ENCODE measurements around the gene COL6A1. TPM values are rescaled to one million over a fixed set of nuclear protein-coding genes. Genes with fewer than 3 reads are reported as not detected.
"Not testable (repeated sequence)": the region's sequence is repeated elsewhere in the genome, so short reads cannot be mapped to it uniquely, and the experiment has no call there.

The COL6A1 gene
- total RNA-seq, 1 donor from 2014 or later: 41.0 TPM

DNA sequence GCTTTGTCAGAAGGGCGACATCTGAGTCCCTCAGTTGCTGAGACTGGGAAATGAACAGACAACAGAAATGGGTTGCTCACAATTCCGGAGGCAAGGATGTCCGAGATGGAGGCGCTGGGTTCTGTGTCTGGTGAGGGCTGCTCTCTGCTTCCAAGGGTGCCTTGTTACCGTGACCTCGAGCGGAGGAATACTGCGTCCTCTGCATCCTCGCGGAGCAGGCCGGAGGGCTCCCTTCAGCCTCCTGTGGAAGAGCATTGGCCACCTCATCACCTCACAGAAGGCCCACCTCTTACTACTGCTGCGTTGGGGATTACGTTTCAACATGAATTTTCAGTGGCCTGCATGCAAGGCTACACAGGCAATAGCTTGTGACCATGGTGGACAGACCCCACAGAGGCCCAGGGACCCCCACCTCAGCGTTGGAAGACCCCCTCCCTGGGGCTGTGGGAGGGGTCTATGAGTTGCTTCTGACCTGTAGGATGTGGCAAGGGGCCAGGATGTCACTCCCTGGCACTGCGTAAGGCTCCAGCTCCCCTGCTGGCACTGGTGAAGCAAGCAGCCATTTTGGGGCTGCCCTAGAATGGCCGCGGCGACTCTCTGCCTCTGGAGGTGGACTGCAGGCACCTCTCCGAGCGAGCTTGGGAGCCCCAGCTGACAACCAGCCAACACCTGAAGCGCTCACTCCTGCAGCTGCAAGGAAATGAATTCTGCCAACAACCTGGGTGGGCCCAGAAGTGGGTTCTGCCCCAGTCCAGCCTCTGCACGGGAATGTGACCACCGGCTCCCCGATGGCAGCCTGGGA is 36.3 kb upstream of the COL6A1 start:
- no peak for DNase-seq

DNA sequence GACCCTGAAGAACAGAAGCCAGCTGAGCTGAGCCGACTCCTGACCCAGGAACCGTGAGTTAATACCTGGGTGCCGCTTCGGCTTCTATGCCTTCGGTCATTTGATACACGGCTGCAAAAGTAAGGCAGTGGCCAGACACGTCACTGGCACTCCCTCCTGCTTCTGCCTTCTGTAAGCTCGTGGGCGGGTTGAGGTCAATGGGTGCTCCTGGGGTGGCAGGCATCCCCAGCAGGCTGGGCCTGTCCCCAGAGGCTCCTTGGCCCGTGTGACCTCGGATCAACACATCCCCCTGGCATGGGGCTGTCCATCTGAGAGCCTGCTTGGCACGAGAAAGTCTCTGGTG is 35.7 kb upstream of the COL6A1 start:
- no peak for DNase-seq

DNA sequence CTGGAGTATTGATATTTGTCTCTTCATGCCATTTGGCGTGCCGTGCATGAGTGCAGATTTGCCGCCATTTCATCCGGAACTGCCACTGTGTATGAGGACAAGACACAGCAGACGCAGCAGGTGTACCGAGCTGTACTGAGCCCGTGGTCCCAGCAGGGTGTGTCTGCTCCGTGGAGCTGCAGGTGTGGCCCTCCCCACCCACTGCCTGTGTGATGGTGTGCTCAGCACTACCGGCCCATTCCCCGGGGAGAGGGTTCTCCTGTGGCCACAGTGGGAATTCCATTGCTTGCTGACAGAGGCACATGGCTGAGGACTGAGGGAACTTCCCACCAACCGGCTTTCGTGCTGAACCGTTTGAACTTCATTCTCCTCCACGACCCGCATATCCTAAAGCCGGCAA is 34.3 kb upstream of the COL6A1 start:
- no peak for DNase-seq

DNA sequence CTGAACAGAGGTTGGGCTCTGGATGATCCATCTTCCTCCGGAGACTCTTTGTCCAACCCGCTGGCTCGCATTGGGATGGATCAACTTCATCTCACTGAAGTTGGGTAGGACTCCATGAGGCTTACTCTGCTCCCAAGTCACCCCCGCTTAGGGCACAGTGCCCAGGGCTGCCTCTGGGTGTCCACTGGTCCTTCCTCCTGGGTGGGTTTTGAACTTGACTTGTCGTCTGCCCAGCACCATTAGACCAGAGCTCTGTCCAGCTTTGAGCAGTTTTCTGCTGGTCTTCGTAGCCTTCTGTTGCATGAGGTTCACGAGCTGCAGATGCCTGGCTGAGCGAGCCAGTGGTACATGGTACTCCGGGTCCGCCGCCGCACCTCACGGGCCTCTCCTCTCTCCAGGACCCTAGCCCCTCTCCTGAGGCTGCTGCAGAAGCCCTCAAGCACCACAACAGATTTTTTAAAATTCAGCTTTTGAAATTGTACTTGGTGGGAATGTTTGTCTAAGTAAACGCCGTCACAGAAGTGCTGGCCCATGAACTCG is 33.8 kb upstream of the COL6A1 start:
- DNase-seq: no peak

DNA sequence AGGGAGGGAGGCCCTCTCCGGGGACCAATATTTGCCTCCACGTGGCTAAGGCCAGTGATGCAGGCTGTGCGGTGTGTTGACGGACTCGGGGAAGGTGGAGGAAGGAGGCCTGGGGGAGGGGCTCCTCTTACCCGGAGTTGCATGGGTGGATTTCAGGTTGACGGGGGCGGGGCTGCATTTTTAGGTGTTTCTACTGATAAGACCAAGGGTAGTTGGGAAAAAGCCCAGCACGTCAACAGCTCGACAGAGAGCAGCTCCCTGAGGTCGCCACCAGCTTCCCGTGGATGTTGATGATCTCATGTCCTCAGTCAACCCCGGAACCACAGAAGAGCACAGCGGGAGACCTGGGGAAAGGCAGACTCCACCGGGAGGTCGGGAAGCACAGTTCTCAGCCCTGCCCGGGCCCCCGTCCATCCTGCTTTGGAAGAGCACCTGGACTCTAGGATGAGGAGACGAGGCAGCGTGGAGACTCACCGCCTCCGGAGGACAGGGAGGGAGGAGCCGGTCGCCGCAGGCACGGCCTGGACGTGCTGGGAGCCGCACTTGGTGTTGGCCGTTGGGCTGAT is 32.9 kb upstream of the COL6A1 start:
- no peak for DNase-seq

DNA sequence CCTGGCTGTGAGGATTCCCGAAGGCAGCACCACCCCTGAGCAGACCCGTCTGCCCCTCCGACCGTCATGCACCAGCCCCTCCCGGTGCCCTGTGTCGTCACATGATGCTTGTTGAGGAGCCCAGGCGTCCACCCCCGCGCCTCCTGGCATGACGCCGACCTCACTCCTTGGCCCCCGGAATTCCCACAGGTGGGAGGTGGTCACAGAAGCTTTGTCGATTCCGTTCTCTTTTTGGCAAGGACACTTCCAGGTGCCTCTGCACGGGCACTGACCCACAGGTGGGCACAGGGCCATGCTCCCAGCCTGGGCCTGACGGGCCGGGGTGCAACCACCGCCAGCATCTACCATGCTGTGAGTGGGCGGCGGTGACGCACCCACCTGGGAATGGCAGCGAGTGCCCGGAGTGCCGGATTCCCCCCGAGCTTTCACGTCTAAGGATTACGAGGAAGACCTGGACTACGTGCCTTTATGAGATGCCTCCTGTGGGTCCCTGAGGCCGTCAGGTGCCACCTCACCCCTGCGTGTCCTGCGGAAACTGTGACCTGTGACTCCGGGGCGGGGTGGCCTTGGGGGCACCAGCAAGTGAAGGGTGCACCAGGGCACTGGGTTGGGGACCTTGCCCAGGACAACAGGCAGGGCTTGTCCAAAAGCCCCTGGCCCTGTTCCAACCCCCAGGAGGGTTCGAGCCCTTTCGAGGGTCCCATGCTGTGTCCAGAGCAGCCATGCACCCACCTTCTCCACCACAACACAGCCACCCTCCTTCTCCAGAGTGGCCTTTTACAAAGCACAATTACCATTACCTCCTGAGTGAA is 31.4 kb upstream of the COL6A1 start:
- no peak for DNase-seq

DNA sequence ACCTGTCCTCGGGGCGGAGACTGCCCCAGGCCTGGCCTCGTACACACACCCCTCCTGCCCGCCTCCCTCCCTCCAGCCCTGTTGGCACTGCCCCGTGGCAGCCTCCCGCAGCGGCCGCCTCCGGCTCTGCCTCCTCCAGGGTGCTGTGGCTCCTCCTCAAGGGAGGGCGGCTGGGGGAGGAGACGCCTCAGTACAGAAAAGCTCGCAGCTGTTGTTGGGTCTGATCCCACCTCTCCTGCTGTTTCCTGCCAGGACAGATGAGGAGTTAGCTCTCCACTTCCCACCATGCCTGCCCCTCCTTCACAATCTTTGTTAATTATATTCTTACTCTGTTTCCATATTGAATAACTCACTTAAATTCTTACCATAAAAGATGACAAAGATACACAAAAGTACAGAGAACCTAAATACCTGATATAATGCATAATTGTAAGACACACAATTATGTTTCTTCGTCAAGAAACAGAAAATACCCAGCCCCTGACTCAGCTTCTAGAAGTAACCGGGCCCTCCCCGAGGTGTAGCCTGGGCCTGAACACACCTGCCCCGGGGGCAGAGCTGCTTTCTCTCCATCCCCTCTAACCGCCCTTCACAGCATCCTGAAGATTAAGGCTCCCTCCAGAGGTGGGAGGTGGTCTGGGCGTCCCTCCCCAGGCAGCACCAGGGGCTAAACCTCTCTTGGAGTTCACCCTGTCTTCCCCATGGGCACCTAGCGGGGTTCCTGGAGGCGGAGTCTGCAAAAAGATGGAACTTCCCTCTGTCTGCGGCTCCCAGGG is 30.6 kb upstream of the COL6A1 start:
- DNase-seq: no peak

DNA sequence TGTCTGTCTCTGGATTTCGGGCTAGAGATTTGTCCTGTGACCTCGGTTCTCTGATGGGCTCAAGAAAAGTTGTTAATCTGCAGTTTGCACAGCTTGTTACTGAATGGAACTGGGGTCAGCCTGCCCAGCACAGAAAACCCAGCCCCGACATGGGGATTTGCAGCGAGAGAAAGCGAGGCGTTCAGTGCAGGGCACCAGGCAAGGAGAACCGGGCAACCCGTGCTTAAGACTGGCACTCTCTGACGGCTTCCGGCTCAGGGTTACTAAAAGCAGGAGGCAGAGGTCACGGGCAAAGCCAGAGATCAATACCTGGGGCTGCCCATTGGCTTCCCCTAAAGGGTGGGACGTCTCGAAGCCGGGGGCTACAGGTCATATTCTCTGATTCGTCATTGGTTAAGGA is 29.9 kb upstream of the COL6A1 start:
- DNase-seq: no peak

DNA sequence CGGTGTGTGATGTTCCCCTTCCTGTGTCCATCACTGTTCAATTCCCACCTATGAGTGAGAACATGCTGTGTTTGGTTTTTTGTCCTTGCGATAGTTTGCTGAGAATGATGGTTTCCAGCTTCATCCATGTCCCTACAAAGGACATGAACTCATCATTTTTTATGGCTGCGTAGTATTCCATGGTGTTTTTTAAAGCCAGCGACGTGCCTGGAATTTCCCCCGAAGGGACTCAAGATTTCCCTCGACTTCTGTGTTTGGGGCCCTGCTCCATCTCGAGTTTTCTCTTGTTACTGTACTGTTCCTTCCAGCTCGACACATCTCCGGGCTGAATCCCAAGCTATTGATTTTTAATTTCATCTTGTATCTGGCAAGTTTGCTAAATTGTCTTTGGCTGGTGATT is 29.0 kb upstream of the COL6A1 start:
- DNase-seq: not testable (repeated sequence)

DNA sequence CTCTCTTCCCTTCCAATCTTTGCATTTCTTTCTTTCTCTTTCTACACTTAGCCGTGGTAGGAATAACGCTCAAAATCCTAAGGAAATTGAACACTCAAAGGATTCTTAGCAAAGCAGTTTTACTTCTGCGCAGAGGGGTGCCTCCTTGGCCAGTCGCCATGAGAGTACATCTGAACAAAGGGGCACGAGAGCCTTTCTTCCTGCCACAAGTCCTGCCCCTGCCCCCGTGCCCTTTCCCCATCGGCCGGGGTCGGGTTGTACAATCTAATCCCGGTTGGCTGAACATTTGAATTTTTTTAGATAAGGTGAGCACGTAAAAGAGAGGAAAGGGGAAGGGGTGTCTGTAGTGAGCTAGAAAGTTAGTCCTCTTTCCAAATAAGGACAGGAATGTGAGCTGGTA is 28.6 kb upstream of the COL6A1 start:
- DNase-seq: no peak

DNA sequence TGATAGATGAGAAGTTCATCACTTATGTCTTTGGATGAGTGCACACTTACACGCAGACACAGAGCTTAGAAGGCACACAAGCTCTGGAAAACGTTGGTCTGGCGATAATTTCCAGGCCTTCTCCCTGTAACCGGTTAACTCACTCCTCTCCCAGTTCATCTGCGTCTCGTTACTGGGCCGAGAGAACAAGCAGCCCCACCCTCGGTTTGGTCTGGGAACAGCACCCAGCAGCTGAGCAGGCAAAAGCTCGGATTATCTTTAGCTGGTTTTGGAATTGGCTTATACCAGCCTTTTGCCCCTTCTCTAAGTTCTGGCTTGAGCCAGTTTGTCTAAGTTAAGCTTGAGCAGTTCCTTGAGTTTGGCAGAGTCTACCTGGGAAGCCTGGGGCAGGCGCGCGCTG is 27.3 kb upstream of the COL6A1 start:
- DNase-seq: no peak

DNA sequence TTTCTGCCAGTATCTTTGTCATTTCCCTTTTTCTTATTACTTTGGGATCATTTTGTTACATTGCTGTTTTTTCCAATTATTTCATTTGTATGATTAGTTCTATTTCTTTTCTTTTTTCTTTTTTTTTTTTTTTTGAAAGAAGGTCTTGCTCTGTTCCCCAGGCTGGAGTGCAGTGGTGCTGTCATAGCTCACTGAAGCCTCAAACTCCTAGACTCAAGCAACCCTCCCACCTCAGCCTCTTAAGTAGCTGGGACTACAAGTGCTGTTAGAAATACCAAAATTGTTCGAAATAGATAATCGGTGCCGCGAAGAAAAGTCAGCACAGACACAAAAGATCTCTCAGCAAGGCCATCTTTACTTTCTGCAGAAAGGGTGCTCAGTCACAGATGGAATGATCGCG is 26.6 kb upstream of the COL6A1 start:
- DNase-seq: no peak

DNA sequence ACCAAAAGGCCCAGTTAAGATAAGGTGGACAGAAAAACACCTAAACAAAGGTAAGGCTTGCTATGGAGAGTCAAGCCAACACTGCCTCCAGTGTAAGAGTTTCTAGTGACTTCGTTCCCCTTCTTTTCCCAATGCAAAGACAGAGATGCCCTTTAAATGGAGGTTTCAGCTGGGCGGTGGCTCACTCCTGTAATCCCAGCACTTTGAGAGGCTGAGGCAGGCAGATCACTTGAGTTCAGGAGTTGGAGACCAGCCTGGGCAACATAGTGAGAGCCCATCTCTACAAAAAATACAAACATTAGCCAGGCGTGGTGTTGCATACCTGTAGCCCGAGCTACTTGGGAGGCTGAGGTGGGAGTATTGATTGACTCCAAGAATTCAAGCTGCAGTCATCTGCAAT is 24.0 kb upstream of the COL6A1 start:
- no peak for DNase-seq

DNA sequence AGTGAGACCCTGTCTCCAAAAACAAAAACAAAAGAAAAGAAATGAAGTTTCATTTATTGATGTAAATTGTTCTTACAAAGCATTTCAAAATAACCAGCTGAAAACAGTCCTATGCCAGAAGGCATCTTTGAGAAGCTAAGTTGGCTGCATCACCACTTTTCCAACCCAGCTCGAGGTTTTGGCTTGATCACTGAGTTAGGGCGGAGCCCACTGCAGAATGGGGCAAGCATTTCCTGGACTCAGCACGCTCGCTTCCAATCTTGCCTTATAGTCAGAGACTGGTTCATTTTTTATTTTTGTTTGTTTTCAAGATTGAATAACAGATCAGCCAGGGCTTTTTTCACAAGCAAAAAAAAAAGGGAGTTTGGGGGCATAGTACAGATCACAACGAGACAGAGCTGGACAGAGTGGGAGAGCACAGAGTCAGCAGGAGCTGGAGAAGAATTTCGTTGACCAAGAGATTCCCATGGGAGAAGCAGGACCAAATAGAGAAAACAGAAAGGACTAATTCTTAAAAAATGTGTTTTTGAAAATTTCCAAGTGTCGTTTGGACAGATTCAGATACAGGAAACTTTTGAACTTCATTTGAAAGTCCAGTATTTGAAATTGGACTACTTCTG is 23.5 kb upstream of the COL6A1 start:
- no peak for DNase-seq

DNA sequence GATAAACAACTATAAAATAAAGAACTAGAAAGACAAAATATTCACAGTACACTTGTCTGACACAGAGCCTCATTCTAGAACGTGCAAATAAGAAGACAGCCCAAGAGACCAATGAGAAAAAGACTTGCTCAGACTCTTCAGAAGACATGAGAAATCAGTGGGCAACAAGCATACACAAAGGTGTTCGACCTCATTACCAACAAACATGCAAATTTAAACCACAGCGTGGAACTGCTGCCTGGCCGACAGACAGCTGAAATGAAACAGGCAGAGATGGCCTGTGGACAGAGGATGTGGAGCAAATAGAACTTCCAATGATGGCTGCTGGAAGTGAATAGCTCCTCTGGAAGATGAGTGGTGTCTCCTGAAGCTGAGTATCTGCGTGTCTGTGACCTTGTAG is 22.4 kb upstream of the COL6A1 start:
- DNase-seq: no peak

DNA sequence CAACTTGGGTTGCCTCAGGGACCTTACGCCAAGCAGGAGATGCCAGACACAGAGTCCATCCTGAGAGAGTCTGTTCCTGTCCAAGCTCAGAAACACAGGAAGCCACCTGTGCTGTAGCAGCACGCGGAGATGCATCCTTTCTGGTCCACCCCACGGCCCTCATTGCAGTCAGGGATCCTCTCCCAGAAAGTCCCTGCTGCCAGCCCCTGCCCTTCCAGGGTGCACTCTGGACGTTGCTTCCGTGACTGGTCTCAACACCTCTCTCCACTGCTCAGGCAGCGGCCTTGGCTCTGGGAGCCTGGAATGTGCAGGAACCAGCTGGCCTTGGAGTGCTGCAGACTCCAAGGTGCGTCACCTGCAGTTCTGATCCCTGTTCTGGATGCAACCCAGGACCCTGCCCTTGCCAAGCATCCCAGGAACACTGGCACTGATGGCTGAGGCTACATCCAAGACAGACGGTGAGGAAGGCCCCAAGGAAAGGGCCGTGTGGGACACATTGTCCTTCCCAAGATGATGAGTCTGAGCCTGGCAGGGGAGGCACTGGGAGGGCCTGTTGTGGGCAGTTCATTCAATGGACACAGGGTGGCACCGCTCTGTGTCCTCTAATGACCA is 21.7 kb upstream of the COL6A1 start:
- no peak for DNase-seq

DNA sequence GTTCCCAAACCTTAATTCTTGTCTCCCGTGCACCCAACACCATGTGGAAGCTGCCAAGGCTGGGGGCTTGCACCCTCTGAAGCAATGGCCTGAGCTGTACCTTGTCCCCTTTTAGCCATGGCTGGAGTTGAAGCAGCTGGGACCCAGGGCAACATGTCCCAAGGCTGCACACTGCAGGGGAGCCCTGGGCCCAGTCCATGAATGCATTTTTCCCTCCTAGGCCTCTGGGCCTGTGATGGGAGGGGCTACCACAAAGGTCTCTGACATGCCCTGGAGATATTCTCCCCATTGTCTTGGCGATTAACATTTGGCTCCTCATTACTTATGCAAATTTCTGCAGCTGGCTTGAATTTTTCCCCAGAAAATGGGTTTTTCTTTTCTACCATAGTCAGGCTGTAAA is 20.2 kb upstream of the COL6A1 start:
- DNase-seq: not testable (repeated sequence)

DNA sequence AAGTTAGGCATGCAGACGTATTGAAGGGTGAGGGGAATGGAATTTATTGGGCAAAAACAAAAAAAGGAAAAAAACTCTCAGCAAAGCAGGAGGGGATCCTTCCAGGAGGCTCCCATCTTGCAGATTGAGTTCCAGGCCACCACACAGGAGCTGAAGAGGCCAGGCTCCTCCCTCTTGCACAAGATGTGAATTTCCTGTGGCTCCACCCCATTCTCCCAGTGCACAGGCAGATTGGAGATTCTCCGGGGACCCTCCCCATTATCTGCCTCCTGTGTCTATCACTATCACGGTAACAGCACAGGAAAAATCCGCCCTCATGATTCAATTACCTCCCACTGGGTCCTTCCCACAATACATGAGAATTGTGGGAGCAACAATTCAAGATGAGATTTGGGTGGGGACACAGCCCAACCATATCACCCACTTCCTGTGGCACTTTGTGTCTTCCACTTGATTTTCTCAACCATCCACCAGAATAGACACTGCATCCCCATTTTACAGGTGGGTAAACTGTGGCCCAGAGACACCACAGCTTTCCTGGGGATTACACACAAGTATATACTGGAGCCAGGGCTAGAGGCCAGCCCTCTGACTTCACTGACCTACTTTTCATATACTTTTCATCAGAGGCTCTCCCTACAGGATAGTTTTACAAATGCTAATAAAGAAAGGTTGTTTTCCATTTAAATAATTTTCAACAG is 18.9 kb upstream of the COL6A1 start:
- DNase-seq: no peak

DNA sequence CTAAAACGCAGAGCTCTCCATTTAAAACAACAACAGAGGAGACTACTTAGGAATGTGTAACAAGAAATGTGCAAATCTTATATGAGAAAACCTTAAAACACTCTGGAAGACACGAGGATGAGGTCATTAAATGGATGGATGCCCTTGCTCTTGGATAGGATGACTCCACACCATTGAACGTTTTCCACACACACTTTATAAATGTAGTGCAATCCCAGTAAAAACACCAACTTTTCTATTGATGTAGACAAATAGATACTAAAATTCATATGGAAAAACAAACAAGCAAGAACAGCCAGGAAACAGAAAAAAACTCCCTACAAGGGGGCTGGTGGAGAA is 18.4 kb upstream of the COL6A1 start:
- no peak for DNase-seq

DNA sequence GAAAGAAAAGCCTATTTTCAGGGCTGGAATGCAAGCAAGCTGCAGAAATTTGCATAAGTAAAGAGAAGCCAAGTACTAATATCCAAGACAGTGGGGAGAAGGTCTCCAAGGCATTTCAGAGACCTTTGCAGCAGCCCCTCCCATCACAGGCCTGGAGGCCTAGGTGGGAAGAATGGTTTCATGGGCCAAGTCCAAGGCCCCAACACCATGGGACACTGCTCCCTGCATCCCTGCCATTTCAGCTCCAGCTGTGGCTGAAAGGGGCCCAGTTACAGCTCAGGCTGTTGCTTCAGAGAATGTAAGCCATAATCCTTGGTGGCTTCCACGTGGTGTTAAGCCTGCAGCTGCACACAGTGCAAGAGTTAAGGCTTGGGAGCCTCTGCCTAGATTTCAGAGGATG is 16.9 kb upstream of the COL6A1 start:
- no peak for DNase-seq

All from occipital lobe (tissue), 2 donors.